ENCODE data around the gene DPPA3. TPM values are rescaled to one million over a fixed set of nuclear protein-coding genes. Genes with fewer than 3 reads are reported as not detected.
A peak's percentile ranks its signal among the peaks of the same experiment; 100 is the strongest.
"Not testable (repeated sequence)": the region's sequence is repeated elsewhere in the genome, so short reads cannot be mapped to it uniquely, and the experiment has no call there.

Gene DPPA3
- total and polyA plus RNA-seq, 2 donors (not counting 3 experiments of a cell fraction or from before 2014, with no cell fraction given), result not detected

DNA sequence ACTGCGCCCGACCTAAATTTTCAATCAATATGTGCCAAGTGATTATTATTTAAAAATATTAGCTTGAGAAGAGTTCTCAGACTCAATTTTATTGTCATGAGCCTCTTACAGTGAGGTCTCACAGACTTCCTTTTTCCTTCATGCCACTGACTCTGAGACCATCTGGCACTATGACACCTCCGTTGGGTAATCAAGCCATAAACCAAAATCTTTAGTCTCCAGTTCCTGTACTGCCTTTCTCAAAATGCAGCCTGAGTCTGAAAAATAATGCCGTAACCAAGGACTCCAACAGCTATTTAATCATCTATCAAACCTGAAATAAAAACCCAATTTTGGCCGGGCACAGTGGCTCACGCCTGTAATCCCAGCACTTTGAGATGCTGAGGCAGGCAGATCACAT, 35.8 kb upstream of the DPPA3 start:
- H3K4me2 ChIP-seq (ENCODE audit: insufficient read depth, low read length); BruUV-seq (replicated peaks); H3K9ac ChIP-seq (replicated peaks; ENCODE audit: extremely low read depth, insufficient read depth, low read length); H3K9me1 ChIP-seq (replicated peaks; ENCODE audit: control insufficient read depth, extremely low read depth, insufficient read depth, low read length); H3K79me2 ChIP-seq (ENCODE audit: control insufficient read depth, insufficient read depth, low read length); H3K27ac ChIP-seq (ENCODE audit: insufficient read depth, low read depth, low read length); dilution Hi-C loops (cut with MboI; ENCODE audit: extremely low pct_ligation_motif_present, low sequenced_read_pairs); H3K36me3 ChIP-seq (ENCODE audit: control insufficient read depth in 2 of 2, extremely low read depth in 1 of 2, insufficient read depth in 2 of 2, low read length in 2 of 2); DNase-seq (ENCODE audit: low read depth, low spot score); H3K27me3 ChIP-seq (ENCODE audit: control insufficient read depth in 2 of 2, insufficient read depth in 2 of 2, low read length in 2 of 2); H2AFZ ChIP-seq (ENCODE audit: low read depth, low read length); H3K4me3 ChIP-seq (replicated peaks in 1 of 3; ENCODE audit: insufficient read depth in 1 of 3, low read depth in 1 of 3, low read length in 3 of 3); POLR2A ChIA-PET; H3K4me1 ChIP-seq (ENCODE audit: control insufficient read depth, extremely low read depth, insufficient read depth, low read length); H4K20me1 ChIP-seq (replicated peaks; ENCODE audit: control insufficient read depth, extremely low read depth, insufficient read depth, low read length); H3K9me3 ChIP-seq (replicated peaks; ENCODE audit: control insufficient read depth, insufficient read depth, low read length): not testable (repeated sequence)
- FAIRE-seq, result peak; percentile 52
- CTCF ChIA-PET, result interaction anchor here (6.8 kb wide), 1 partner anchor 131 kb away, joined by 141 read pairs; no protein-coding TSS in a partner anchor
- intact Hi-C loops (cut with micrococcal nuclease), result loop anchor here (10.0 kb wide), 1 partner anchor 319 kb away; no protein-coding TSS in a partner anchor

- H4K20me1 ChIP-seq (replicated peaks; ENCODE audit: control insufficient read depth, extremely low read depth, insufficient read depth, low read length); H3K9me3 ChIP-seq (replicated peaks; ENCODE audit: control insufficient read depth, insufficient read depth, low read length); H3K36me3 ChIP-seq (ENCODE audit: control insufficient read depth in 2 of 2, extremely low read depth in 1 of 2, insufficient read depth in 2 of 2, low read length in 2 of 2); H2AFZ ChIP-seq (ENCODE audit: low read depth, low read length); H3K9ac ChIP-seq (replicated peaks; ENCODE audit: extremely low read depth, insufficient read depth, low read length); H3K27ac ChIP-seq (ENCODE audit: insufficient read depth, low read depth, low read length); H3K79me2 ChIP-seq (ENCODE audit: control insufficient read depth, insufficient read depth, low read length); H3K9me1 ChIP-seq (replicated peaks; ENCODE audit: control insufficient read depth, extremely low read depth, insufficient read depth, low read length); dilution Hi-C loops (cut with MboI; ENCODE audit: extremely low pct_ligation_motif_present, low sequenced_read_pairs); H3K4me1 ChIP-seq (ENCODE audit: control insufficient read depth, extremely low read depth, insufficient read depth, low read length); H3K27me3 ChIP-seq (ENCODE audit: control insufficient read depth in 2 of 2, insufficient read depth in 2 of 2, low read length in 2 of 2); H3K4me3 ChIP-seq (replicated peaks in 1 of 3; ENCODE audit: insufficient read depth in 1 of 3, low read depth in 1 of 3, low read length in 3 of 3); BruUV-seq (replicated peaks); POLR2A ChIA-PET: not testable (repeated sequence)
- DNase-seq (ENCODE audit: low read depth, low spot score) (peak; percentile 93), FAIRE-seq (peak; percentile 88)
- peak overlapping the region; percentile 53 for H3K4me2 ChIP-seq (ENCODE audit: insufficient read depth, low read length)
- intact Hi-C loops (cut with micrococcal nuclease), result loop anchor here (1.0 to 10.0 kb wide), 4 partner anchors 18 to 317 kb away; partner anchors contain the start of gene GDF3
- CTCF ChIA-PET, result interaction anchor here (1.1 to 6.8 kb wide), 4 partner anchors 9 to 317 kb away, joined by 3 to 141 read pairs (median 4); no protein-coding TSS in a partner anchor
- peak; percentile 27 to 43 for TF ChIP-seq CTCF (IDR thresholded peaks at IDR 0.05; ENCODE audit: extremely low read depth in 1 of 2, insufficient read depth in 1 of 2, low read depth in 1 of 2, low read length in 2 of 2)
- peak; percentile 23 for TF ChIP-seq POLR2A (IDR thresholded peaks at IDR 0.05; ENCODE audit: low read depth, low read length)
Observed at GRCh38 chr12:7677432-7677888, 33.8 kb upstream of the DPPA3 start.
